Choroid plexus epithelial cell (primary cell): ENCODE measurements around the gene SERTM1.

Experiments
- DNase-seq: peaks from one replicate; pipeline ENCODE4 v3.0.0-alpha.2; 2010; ENCODE audit warnings: low read depth
- H3K4me3 ChIP-seq: 2 replicates; pipeline ENCODE4 v1.5.1; 2011; ENCODE audit warnings: low read depth, mild to moderate bottlenecking, control low read depth, low read length, moderate library complexity
- CTCF ChIP-seq: conservative IDR thresholded peaks from 2 replicates; pipeline ENCODE4 v1.5.1; 2011; ENCODE audit warnings: low read depth, mild to moderate bottlenecking, control low read depth, inconsistent platforms, low read length, moderate library complexity

The SERTM1 gene

GRCh38 chr13:36709136-36709890 is 35.5 kb downstream of the SERTM1 start:
- no peak for DNase-seq
- no peak overlapping the region for H3K4me3 ChIP-seq
- TF ChIP-seq CTCF = no peak

GRCh38 chr13:36710396-36710795 is 36.6 kb downstream of the SERTM1 start:
- no peak overlapping the region for H3K4me3 ChIP-seq
- TF ChIP-seq CTCF = no peak
- DNase-seq = no peak

GRCh38 chr13:36712290-36712689 is 38.5 kb downstream of the SERTM1 start:
- H3K4me3 ChIP-seq = no peak overlapping the region
- no peak for TF ChIP-seq CTCF
- DNase-seq = no peak

- TF ChIP-seq CTCF = no peak
- H3K4me3 ChIP-seq = peak overlapping the region; percentile 28
- DNase-seq = peak; percentile 46
Measured at GRCh38 chr13:36712770-36713169, 39.0 kb downstream of the SERTM1 start.

GRCh38 chr13:36713887-36714286 is 40.1 kb downstream of the SERTM1 start:
- DNase-seq = peak; percentile 17
- no peak for TF ChIP-seq CTCF
- no peak overlapping the region for H3K4me3 ChIP-seq

- no peak for TF ChIP-seq CTCF
- H3K4me3 ChIP-seq = no peak overlapping the region
- no peak for DNase-seq
Measured at GRCh38 chr13:36715841-36716240, 42.0 kb downstream of the SERTM1 start.

GRCh38 chr13:36717017-36717416 is 43.2 kb downstream of the SERTM1 start:
- DNase-seq = no peak
- no peak overlapping the region for H3K4me3 ChIP-seq
- TF ChIP-seq CTCF = no peak
